GM23338 (cell line): ENCODE measurements around the gene SIX6.
A peak's percentile ranks its signal among the peaks of the same experiment; 100 is the strongest.

ENCODE experiments used
- CREB1 ChIP-seq: fragments of 250-450 bp; sonication (Bioruptor Pico); IDR thresholded peaks from 2 replicates; pipeline ENCODE4 v1.5.0; 2020; ENCODE audit warnings: low read depth, mild to moderate bottlenecking, moderate library complexity
- CTCF ChIP-seq, 2 experiments: fragments of 200-600 bp in 1 of 2; sonication (generic) in 1 of 2; conservative IDR thresholded peaks; 2 replicates each; pipeline versions ENCODE4 v1.5.1 to v1.6.1; 2016 to 2017; ENCODE audit warnings: antibody characterized with exemption in 2 of 2, low read depth in 2 of 2, mild to moderate bottlenecking in 2 of 2, moderate library complexity in 1 of 2
- ETS1 ChIP-seq: IDR thresholded peaks from 2 replicates; pipeline ENCODE4 v1.6.1; 2016; ENCODE audit warnings: antibody characterized with exemption
- EZH2 ChIP-seq: fragments of 200-600 bp; sonication (generic); IDR thresholded peaks from one replicate; pipeline ENCODE4 v1.8.0; 2017; ENCODE audit warnings: antibody characterized with exemption, mild to moderate bottlenecking, low read depth; ENCODE audit not compliant: unreplicated experiment
- EZH2phosphoT487 ChIP-seq: fragments of 200-600 bp; sonication (generic); IDR thresholded peaks from one replicate; pipeline ENCODE4 v1.8.1; 2018; ENCODE audit warnings: antibody characterized with exemption; ENCODE audit not compliant: unreplicated experiment
- JUNB ChIP-seq: IDR thresholded peaks from one replicate; pipeline ENCODE4 v1.6.1; 2016; ENCODE audit warnings: antibody characterized with exemption; ENCODE audit not compliant: unreplicated experiment
- NANOG ChIP-seq: IDR thresholded peaks from 2 replicates; pipeline ENCODE4 v1.6.1; 2016; ENCODE audit warnings: antibody characterized with exemption, borderline replicate concordance
- POLR2AphosphoS5 ChIP-seq: IDR thresholded peaks from 2 replicates; pipeline ENCODE4 v1.6.1; 2016; ENCODE audit warnings: antibody characterized with exemption, low read depth
- REST ChIP-seq: IDR thresholded peaks from one replicate; pipeline ENCODE4 v1.6.1; 2018; ENCODE audit warnings: antibody characterized with exemption; ENCODE audit not compliant: unreplicated experiment
- STAT1 ChIP-seq: IDR thresholded peaks from one replicate; pipeline ENCODE4 v1.6.1; 2016; ENCODE audit warnings: antibody characterized with exemption; ENCODE audit not compliant: unreplicated experiment
- ZNF114 ChIP-seq: fragments of 250-450 bp; sonication (Bioruptor Pico); IDR thresholded peaks from 2 replicates; pipeline ENCODE4 v1.5.0; 2020; ENCODE audit warnings: mild to moderate bottlenecking, moderate library complexity
- ZNF331 ChIP-seq: fragments of 250-450 bp; sonication (Bioruptor Pico); IDR thresholded peaks from 2 replicates; pipeline ENCODE4 v1.5.0; 2020; ENCODE audit warnings: low read depth, mild to moderate bottlenecking, moderate library complexity
- TF ChIP-seq, protein P1 (sequence below): fragments of 250-450 bp; sonication (Bioruptor Pico); IDR thresholded peaks from 2 replicates; pipeline ENCODE4 v1.5.0; 2020; ENCODE audit warnings: mild to moderate bottlenecking, moderate library complexity

GRCh38 chr14:60506985-60507829 is 1.7 kb upstream of the SIX6 start:
- TF ChIP-seq CTCF (conservative IDR thresholded peaks at IDR 0.05; ENCODE audit: low read depth in 2 of 2): no peak
- no peak for TF ChIP-seq JUNB
- TF ChIP-seq POLR2AphosphoS5: no peak
- TF ChIP-seq EZH2: peak; percentile 96
- no peak for TF ChIP-seq CREB1 (CRISPR knock-in tag)
- TF ChIP-seq ETS1: no peak
- peak; percentile 16 for TF ChIP-seq EZH2phosphoT487
- no peak for TF ChIP-seq REST
- no peak for TF ChIP-seq NANOG
- no peak for TF ChIP-seq ZNF114 (CRISPR knock-in tag)
- no peak for TF ChIP-seq ZNF331 (CRISPR knock-in tag)
- no peak for TF ChIP-seq STAT1
- TF ChIP-seq, protein P1, sequence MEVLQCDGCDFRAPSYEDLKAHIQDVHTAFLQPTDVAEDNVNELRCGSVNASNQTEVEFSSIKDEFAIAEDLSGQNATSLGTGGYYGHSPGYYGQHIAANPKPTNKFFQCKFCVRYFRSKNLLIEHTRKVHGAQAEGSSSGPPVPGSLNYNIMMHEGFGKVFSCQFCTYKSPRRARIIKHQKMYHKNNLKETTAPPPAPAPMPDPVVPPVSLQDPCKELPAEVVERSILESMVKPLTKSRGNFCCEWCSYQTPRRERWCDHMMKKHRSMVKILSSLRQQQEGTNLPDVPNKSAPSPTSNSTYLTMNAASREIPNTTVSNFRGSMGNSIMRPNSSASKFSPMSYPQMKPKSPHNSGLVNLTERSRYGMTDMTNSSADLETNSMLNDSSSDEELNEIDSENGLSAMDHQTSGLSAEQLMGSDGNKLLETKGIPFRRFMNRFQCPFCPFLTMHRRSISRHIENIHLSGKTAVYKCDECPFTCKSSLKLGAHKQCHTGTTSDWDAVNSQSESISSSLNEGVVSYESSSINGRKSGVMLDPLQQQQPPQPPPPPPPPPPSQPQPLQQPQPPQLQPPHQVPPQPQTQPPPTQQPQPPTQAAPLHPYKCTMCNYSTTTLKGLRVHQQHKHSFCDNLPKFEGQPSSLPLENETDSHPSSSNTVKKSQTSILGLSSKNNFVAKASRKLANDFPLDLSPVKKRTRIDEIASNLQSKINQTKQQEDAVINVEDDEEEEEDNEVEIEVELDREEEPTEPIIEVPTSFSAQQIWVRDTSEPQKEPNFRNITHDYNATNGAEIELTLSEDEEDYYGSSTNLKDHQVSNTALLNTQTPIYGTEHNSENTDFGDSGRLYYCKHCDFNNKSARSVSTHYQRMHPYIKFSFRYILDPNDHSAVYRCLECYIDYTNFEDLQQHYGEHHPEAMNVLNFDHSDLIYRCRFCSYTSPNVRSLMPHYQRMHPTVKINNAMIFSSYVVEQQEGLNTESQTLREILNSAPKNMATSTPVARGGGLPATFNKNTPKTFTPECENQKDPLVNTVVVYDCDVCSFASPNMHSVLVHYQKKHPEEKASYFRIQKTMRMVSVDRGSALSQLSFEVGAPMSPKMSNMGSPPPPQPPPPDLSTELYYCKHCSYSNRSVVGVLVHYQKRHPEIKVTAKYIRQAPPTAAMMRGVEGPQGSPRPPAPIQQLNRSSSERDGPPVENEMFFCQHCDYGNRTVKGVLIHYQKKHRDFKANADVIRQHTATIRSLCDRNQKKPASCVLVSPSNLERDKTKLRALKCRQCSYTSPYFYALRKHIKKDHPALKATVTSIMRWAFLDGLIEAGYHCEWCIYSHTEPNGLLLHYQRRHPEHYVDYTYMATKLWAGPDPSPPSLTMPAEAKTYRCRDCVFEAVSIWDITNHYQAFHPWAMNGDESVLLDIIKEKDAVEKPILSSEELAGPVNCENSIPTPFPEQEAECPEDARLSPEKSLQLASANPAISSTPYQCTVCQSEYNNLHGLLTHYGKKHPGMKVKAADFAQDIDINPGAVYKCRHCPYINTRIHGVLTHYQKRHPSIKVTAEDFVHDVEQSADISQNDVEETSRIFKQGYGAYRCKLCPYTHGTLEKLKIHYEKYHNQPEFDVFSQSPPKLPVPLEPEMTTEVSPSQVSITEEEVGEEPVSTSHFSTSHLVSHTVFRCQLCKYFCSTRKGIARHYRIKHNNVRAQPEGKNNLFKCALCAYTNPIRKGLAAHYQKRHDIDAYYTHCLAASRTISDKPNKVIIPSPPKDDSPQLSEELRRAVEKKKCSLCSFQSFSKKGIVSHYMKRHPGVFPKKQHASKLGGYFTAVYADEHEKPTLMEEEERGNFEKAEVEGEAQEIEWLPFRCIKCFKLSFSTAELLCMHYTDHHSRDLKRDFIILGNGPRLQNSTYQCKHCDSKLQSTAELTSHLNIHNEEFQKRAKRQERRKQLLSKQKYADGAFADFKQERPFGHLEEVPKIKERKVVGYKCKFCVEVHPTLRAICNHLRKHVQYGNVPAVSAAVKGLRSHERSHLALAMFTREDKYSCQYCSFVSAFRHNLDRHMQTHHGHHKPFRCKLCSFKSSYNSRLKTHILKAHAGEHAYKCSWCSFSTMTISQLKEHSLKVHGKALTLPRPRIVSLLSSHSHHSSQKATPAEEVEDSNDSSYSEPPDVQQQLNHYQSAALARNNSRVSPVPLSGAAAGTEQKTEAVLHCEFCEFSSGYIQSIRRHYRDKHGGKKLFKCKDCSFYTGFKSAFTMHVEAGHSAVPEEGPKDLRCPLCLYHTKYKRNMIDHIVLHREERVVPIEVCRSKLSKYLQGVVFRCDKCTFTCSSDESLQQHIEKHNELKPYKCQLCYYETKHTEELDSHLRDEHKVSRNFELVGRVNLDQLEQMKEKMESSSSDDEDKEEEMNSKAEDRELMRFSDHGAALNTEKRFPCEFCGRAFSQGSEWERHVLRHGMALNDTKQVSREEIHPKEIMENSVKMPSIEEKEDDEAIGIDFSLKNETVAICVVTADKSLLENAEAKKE (CRISPR knock-in tag): no peak
